HG03520 (cell line): ENCODE results near the gene CHAF1B.

ENCODE experiments used
- ATAC-seq: cut with Tn5 transposase; IDR thresholded peaks from one replicate; pipeline ENCODE4 v1.9.1; 2021; ENCODE audit warnings: mild to moderate bottlenecking, moderate library complexity; ENCODE audit not compliant: unreplicated experiment

The CHAF1B gene

GRCh38 chr21:36461277-36461917 is 76.2 kb downstream of the CHAF1B start:
- ATAC-seq = no peak

DNA sequence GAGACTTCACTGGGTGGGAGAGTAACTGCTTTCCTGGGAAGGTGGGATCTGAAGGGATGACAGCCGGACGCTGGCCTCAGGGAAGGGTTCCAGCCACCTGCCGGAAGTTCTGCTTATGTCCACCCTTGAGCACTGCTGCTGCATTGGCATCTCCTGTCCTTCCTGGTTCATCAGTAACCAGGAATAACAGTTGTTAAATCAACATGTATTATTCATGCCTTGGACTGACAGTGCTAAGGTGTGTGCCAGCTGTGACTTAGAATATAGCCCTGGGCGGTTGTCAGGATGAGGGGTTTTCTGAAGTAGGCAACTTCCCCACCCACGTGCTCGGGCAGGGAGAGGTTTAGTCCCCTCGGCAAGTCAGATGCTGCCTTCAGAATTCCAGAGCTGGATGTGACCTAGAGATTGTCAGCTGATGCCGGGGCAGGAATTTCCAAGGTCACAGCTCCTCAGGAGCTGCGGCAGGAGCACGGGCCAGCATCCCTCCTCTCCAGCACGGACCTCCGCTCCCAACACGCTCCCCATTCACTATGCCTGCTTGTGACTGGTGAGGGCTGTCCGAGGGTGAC is 76.8 kb downstream of the CHAF1B start:
- ATAC-seq = no peak

DNA sequence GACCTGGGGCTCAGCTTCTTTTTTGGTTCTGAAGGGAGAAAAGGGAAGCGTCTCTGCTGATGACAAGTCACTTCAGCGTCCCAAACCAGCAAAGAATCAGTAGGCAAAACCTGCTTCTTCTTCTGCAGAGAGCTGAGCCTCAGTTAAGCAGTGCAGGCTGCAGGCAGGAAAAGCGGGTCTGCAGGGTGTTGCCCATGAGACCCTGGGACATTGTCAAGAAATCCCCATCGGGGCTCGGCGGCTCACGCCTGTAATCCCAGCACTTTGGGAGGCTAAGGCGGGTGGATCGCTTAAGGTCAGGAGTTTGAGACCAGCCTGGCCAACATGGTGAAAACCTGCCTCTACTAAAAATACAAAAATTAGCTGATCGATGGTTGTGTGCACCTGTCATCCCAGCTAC is 78.0 kb downstream of the CHAF1B start:
- ATAC-seq = no peak

DNA sequence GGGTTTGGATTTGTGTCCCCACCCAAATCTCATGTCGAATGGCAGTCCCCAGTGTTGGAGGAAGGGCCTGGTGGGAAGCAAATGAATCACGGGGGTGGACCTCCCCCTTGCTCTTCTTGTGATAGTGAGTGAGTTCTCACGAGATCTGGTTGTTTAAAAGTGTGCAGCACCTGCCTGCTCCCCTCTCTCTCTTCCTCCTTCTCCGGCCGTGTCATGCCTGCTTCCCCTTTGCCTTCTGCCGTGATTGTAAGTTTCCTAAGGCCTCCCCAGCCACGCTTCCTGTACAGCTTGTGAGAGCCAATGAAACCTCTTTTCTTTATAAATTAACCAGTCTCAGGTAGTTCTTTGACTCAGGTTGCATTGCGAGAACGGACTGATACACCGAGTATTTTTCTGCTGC is 78.8 kb downstream of the CHAF1B start:
- ATAC-seq = no peak

- ATAC-seq = no peak
Measured at GRCh38 chr21:36464590-36464989, 79.4 kb downstream of the CHAF1B start.

DNA sequence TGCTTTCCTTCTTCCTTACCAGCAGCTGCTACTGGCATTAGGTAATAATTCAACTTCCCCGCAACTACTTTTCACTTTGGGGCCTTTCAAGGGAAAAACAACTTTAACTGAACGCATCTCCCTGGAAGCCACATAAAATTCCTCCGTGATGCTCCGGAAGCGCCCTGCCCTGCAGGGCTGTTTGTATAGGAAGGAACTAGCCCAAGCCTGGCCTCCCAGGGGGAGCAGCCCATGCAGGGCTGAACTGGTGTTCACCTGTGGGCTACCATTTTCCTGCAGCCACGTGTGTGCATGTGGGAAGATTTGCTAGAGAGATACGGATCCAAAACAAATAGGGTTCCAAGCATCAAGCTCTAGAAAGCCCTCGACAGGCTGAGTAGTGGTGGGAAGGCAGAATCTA is 80.3 kb downstream of the CHAF1B start:
- no peak for ATAC-seq

- ATAC-seq = no peak
Measured at GRCh38 chr21:36466061-36466511, 80.9 kb downstream of the CHAF1B start.
